Cardiac muscle cell (in vitro differentiated cells and primary cell): ENCODE results near the gene CXXC1. TPM values are rescaled to one million over a fixed set of nuclear protein-coding genes. Genes with fewer than 3 reads are reported as not detected.

Experiments used
- DNase-seq, 2 donors: peaks; one replicate each; pipeline versions ENCODE4 v3.0.0 to v3.0.0-alpha.2; 2010 to 2017; ENCODE audit warnings: low read depth in 1 of 2, low spot score in 1 of 2
- H3K27ac ChIP-seq: fragments of 200-600 bp; sonication (generic); 2 replicates; pipeline ENCODE4 v1.5.1; 2016
- H3K27me3 ChIP-seq: fragments of 200-600 bp; sonication (generic); 2 replicates; pipeline ENCODE4 v1.6.0; 2016; ENCODE audit warnings: control low read depth
- H3K36me3 ChIP-seq: fragments of 200-600 bp; sonication (generic); 2 replicates; pipeline ENCODE4 v1.5.1; 2016; ENCODE audit warnings: control low read depth
- H3K4me1 ChIP-seq: fragments of 200-600 bp; sonication (generic); 2 replicates; pipeline ENCODE4 v1.8.1; 2017; ENCODE audit warnings: low read depth, mild to moderate bottlenecking, mixed run types
- H3K4me3 ChIP-seq: fragments of 200-600 bp; sonication (generic); 2 replicates; pipeline ENCODE4 v1.5.1; 2016; ENCODE audit warnings: mild to moderate bottlenecking
- H3K9me3 ChIP-seq: fragments of 200-600 bp; sonication (generic); 2 replicates; pipeline ENCODE4 v1.5.1; 2017; ENCODE audit warnings: low read depth, mild to moderate bottlenecking, control low read depth
- CTCF ChIP-seq: IDR thresholded peaks from 2 replicates; pipeline ENCODE4 v1.5.1; 2012; ENCODE audit warnings: low read depth, mild to moderate bottlenecking, low read length
- polyA plus RNA-seq: library from polyadenylated mRNA; unstranded; fragments of >200 nt; fragmentation: Nextera tagmentation; extraction: Ambion mirVana; gene quantifications from 2 replicates; pipeline ENCODE4 v1.2.1, GENCODE V29; 2016
- total RNA-seq: library from RNA; depleted of rRNA; stranded (reverse); fragments of >200 nt; gene quantifications from 2 replicates; pipeline ENCODE4 v1.2.3, GENCODE V29; 2016

The CXXC1 gene
- total and polyA plus RNA-seq, 2 experiments from 2014 or later: 89.1 to 95.6 TPM

GRCh38 chr18:50280707-50281294, 6.7 kb downstream of the CXXC1 start:
- Histone ChIP-seq H3K4me3 (peak overlapping the region; percentile 43), H3K9me3 (no peaks in the 10 kb centered on the region), H3K27me3 (no peaks in the 10 kb centered on the region), H3K36me3 (peaks cover 39% of the 10 kb centered on the region), H3K4me1 (no peaks in the 10 kb centered on the region), H3K27ac (peak overlapping the region; percentile 86)
- TF ChIP-seq CTCF: no peak
- DNase-seq: no peak

GRCh38 chr18:50279752-50280151, 7.7 kb downstream of the CXXC1 start:
- Histone ChIP-seq H3K9me3 (no peaks in the 10 kb centered on the region), H3K27ac (no peak overlapping the region), H3K27me3 (no peaks in the 10 kb centered on the region), H3K4me3 (peak overlapping the region; percentile 43), H3K36me3 (peaks cover 48% of the 10 kb centered on the region), H3K4me1 (no peaks in the 10 kb centered on the region)
- DNase-seq: no peak
- TF ChIP-seq CTCF: no peak

GRCh38 chr18:50277942-50278341, 9.6 kb downstream of the CXXC1 start:
- no peak overlapping the region for H3K4me3 ChIP-seq
- H3K36me3 ChIP-seq: peaks cover 59% of the 10 kb centered on the region
- H3K9me3 ChIP-seq: no peaks in the 10 kb centered on the region
- H3K4me1 ChIP-seq: no peaks in the 10 kb centered on the region
- H3K27ac ChIP-seq: no peak overlapping the region
- peak in 1 of 2 donors; percentile 65 for DNase-seq
- no peak for TF ChIP-seq CTCF
- no peaks in the 10 kb centered on the region for H3K27me3 ChIP-seq

- no peak for DNase-seq
- no peak overlapping the region for H3K4me3 ChIP-seq
- no peak for TF ChIP-seq CTCF
- peaks cover 73% of the 10 kb centered on the region for H3K36me3 ChIP-seq
- H3K27ac ChIP-seq: no peak overlapping the region
- H3K4me1 ChIP-seq: no peaks in the 10 kb centered on the region
- no peaks in the 10 kb centered on the region for H3K27me3 ChIP-seq
- H3K9me3 ChIP-seq: no peaks in the 10 kb centered on the region
Measured at GRCh38 chr18:50276452-50276851, 11.0 kb downstream of the CXXC1 start.

GRCh38 chr18:50275503-50276036, 11.9 kb downstream of the CXXC1 start:
- TF ChIP-seq CTCF: no peak

More at GRCh38 chr18:50275503-50276036, 11.9 kb downstream of the CXXC1 start:
- H3K4me1 ChIP-seq: no peaks in the 10 kb centered on the region
- H3K4me3 ChIP-seq: no peak overlapping the region
- no peaks in the 10 kb centered on the region for H3K9me3 ChIP-seq
- peaks cover 78% of the 10 kb centered on the region for H3K36me3 ChIP-seq
- H3K27me3 ChIP-seq: no peaks in the 10 kb centered on the region
- H3K27ac ChIP-seq: no peak overlapping the region
- no peak for DNase-seq
